T-helper 2 cell treated with Interferon-gamma antibody and Interleukin-4, amounts not matched to agents 5 μg/mL and 100 μg/mL, for 36 hours (primary cell): ENCODE data around the gene WSB2.
"Not testable (repeated sequence)": the region's sequence is repeated elsewhere in the genome, so short reads cannot be mapped to it uniquely, and the experiment has no call there.

ENCODE experiments used
- DNase-seq: peaks from one replicate; pipeline ENCODE4 v3.0.0; 2021; ENCODE audit warnings: low spot score
- H3K27ac Mint-ChIP-seq: one replicate; pipeline ENCODE4 v1.8.0; 2021; ENCODE audit warnings: mild to moderate bottlenecking, mixed read lengths
- H3K27me3 Mint-ChIP-seq: one replicate; pipeline ENCODE4 v1.8.0; 2021; ENCODE audit warnings: low read depth, mixed read lengths
- H3K36me3 Mint-ChIP-seq: one replicate; pipeline ENCODE4 v1.8.0; 2021; ENCODE audit warnings: low read depth, mixed read lengths
- H3K4me1 Mint-ChIP-seq: one replicate; pipeline ENCODE4 v1.8.0; 2021; ENCODE audit warnings: low read depth, mixed read lengths
- H3K4me3 Mint-ChIP-seq: one replicate; pipeline ENCODE4 v1.8.0; 2022; ENCODE audit warnings: mild to moderate bottlenecking, moderate library complexity, mixed read lengths
- H3K9me3 Mint-ChIP-seq: one replicate; pipeline ENCODE4 v1.8.0; 2021; ENCODE audit warnings: mixed read lengths

The WSB2 gene

DNA sequence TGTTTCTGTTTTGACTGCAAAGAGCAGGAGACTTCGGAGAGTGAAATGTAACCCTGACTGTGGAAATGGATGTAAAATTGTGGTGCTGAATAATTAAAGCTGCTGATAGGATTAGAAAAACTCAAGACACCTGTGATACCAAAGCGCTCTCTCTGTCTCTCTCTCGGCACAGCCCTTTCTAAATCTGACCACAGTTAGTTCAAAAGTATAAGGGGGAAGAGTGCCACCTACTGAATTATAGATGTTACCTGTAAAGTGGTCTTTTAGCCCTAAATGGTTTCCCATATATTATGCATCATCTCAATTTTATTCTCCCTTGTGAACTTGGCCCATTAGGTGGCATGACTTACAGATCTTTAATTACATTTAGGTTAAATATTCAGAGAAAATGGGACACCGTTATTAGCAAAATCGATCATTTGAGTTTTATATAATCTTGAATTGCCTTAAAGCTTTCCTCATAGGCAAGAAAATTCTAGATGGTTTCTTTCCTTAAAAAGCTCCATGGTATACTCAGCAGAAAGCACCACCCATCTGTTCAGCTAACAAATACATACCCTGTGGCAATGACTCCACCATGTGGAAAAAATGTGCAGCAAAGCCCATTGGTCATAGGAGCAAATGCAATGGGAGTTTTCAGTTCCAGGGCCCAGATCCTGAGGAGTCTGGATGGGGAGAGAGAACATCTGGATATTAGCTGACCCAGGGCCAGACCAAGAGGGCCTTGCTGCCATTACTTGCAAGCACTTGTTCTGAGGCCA is 26.4 kb downstream of the WSB2 start:
- Mint-ChIP-seq H3K27ac (peak overlapping the region; percentile 85), H3K27me3 (no peaks in the 10 kb centered on the region), H3K4me3 (peak overlapping the region; percentile 12), H3K9me3 (no peaks in the 10 kb centered on the region), H3K36me3 (peaks cover 81% of the 10 kb centered on the region), H3K4me1 (peaks cover 25% of the 10 kb centered on the region)
- no peak for DNase-seq

DNA sequence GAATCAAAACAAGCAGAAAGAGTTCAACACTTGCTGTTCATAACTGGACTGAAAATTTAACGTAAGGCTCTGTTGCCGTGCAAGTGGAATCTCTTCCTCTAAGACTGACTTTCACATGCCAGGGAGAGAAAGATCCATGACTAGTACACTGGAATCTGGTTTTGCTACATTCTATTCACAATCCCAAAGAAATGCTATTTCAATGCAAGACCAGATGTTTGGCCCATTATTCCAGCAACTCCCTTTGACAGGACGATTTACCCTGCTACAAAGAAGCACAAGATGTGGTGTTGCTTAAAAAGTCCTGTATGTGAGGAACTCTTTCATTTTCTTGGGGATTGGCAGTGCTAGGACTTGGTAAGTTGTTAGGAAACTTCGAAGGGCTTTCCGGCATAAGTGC is 27.1 kb downstream of the WSB2 start:
- Mint-ChIP-seq H3K4me1 (peaks cover 25% of the 10 kb centered on the region), H3K9me3 (no peaks in the 10 kb centered on the region), H3K4me3 (no peak overlapping the region), H3K27ac (no peak overlapping the region), H3K27me3 (no peaks in the 10 kb centered on the region), H3K36me3 (peaks cover 80% of the 10 kb centered on the region)
- no peak for DNase-seq

DNA sequence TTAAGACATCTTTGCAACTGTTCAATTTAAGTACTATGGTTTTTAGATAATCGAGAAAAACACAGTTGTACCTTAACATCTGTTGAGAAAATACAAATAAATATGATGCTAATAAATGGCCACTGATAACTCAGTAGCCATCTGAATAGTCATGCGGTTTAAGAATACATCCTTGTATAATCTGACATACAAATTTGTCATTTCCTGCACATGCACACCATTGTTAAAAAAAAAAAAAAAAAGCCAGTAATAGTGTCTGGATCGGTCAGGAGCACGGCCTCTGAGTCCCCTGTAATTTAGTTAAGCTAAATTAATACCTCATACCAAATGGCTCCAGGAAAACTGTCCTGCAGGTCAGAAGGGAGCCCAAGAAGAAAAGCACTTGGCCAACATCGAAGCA is 27.7 kb downstream of the WSB2 start:
- no peak overlapping the region for H3K27ac Mint-ChIP-seq
- peaks cover 80% of the 10 kb centered on the region for H3K36me3 Mint-ChIP-seq
- no peaks in the 10 kb centered on the region for H3K9me3 Mint-ChIP-seq
- H3K4me1 Mint-ChIP-seq = peaks cover 25% of the 10 kb centered on the region
- no peak for DNase-seq
- H3K27me3 Mint-ChIP-seq = no peaks in the 10 kb centered on the region
- no peak overlapping the region for H3K4me3 Mint-ChIP-seq

DNA sequence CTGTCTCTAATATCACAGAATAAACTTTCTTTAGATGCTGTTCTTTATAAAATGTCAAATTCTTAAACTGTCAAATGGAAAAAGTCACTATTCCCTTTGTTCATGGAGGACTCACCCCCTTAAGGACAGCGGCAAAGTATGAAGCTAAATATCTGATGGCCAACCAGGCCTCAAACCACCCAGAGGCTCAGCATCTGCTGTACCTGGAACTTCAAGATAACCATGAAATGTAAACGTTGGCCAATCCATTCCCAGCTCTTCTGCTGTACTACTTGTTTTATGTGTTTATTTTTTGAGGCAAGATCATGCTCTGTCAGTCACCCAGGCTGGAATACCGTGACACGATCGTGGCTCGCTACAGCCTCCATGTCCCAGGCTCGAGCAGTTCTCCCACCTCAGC is 28.8 kb downstream of the WSB2 start:
- no peak overlapping the region for H3K27ac Mint-ChIP-seq
- H3K36me3 Mint-ChIP-seq = peaks cover 80% of the 10 kb centered on the region
- no peak overlapping the region for H3K4me3 Mint-ChIP-seq
- H3K4me1 Mint-ChIP-seq = peaks cover 25% of the 10 kb centered on the region
- H3K27me3 Mint-ChIP-seq = no peaks in the 10 kb centered on the region
- no peak for DNase-seq
- no peaks in the 10 kb centered on the region for H3K9me3 Mint-ChIP-seq

DNA sequence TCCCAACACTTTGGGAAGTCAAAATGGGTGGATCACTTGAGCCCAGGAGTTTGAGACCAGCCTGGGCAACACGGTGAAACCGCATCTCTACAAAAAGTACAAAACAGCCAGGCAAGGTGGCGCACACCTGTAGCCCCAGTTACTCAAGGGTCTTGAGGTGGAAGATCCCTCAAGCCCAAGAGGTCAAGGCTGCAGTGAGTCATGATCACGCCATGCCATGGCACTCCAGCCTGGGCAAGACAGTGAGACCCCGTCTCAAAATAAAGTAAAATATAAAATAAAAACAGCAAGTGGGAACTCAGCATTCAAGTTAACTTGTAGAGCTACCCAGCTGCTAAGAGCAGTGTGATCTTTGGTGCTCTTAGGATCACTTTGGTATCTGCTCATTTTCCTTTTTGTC is 31.8 kb downstream of the WSB2 start:
- no peak for DNase-seq
- Mint-ChIP-seq H3K27ac (no peak overlapping the region), H3K4me1 (peaks cover 4% of the 10 kb centered on the region), H3K27me3 (no peaks in the 10 kb centered on the region), H3K9me3 (no peaks in the 10 kb centered on the region), H3K36me3 (peaks cover 69% of the 10 kb centered on the region), H3K4me3 (no peak overlapping the region)

DNA sequence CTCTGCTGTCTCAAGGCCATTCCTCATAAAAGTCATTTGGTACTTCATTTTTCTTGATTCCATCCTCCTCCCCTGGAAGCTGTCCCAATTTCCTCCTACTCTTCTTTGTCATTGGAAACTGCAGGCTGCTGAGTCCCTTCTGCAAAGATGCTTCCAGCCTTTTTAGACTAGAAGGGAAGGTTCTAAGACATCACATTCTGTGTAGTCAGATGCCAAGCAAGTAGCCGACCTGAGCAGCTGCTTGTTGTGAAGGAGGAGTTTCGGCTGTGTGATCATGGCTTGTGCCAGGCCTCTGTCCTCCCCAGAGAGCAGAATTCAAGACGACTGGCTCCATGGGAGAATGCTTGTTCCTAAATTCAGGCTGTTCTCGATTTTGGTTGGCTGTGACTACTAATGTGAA is 35.8 kb downstream of the WSB2 start:
- H3K27ac Mint-ChIP-seq = no peak overlapping the region
- H3K36me3 Mint-ChIP-seq = peaks cover 69% of the 10 kb centered on the region
- peaks cover 4% of the 10 kb centered on the region for H3K4me1 Mint-ChIP-seq
- H3K9me3 Mint-ChIP-seq = no peaks in the 10 kb centered on the region
- no peak for DNase-seq
- H3K27me3 Mint-ChIP-seq = no peaks in the 10 kb centered on the region
- H3K4me3 Mint-ChIP-seq = no peak overlapping the region

DNA sequence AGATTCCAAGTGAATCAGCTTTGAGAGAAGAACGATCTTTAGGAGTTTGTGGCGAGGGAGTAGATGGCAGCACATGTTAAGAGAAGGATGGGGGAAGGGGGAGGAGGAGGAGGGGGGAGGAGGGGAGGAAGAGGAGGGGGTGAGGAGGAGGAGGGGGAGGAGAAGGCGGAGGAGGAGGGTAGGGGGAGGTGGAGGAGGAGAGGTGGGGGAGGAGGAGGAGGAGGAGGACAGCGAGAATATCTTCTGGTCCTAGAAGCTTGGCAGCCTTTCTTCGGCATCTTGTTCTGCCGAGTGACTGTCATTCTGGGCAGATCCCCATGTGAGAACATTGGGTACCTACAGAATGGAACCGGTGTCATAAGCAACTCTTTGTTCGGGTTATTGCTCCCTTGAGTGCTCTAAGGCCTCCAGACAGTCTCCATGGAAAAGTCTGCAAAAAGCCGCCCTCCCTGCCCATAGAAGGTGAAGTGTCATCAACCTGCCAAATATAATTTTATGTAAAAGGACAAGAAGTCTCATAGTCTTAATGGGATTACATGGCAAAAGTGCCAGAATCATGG is 37.6 kb downstream of the WSB2 start:
- H3K27ac Mint-ChIP-seq = no peak overlapping the region
- no peak overlapping the region for H3K4me3 Mint-ChIP-seq

DNA sequence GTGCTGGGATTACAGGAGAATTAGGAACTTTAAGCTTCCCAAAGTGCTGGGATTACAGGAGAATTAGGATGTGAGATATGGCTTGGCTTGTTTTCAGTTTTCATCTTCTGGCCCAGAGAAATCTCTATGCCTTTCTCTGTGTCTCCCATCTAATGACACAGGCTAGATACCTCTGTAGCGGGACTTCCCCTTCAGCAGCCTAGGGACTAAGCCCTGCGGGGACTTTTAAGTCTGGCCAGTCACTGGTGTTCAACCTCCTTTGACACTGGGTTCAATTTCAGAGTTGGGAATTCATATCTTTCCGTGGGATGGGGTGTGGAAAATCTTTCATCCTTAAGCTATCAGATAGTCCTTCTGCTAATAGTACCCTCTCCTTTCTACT is 38.3 kb downstream of the WSB2 start:
- no peak overlapping the region for H3K4me3 Mint-ChIP-seq
- peaks cover 62% of the 10 kb centered on the region for H3K36me3 Mint-ChIP-seq
- H3K27me3 Mint-ChIP-seq = no peaks in the 10 kb centered on the region
- no peak for DNase-seq
- H3K9me3 Mint-ChIP-seq = no peaks in the 10 kb centered on the region
- H3K27ac Mint-ChIP-seq = no peak overlapping the region
- peaks cover 16% of the 10 kb centered on the region for H3K4me1 Mint-ChIP-seq

More for the DNA sequence above, 37.6 kb downstream of the WSB2 start:
- DNase-seq = no peak
- H3K9me3 Mint-ChIP-seq = no peaks in the 10 kb centered on the region
- peaks cover 10% of the 10 kb centered on the region for H3K4me1 Mint-ChIP-seq
- H3K36me3 Mint-ChIP-seq = peaks cover 63% of the 10 kb centered on the region
- H3K27me3 Mint-ChIP-seq = no peaks in the 10 kb centered on the region

DNA sequence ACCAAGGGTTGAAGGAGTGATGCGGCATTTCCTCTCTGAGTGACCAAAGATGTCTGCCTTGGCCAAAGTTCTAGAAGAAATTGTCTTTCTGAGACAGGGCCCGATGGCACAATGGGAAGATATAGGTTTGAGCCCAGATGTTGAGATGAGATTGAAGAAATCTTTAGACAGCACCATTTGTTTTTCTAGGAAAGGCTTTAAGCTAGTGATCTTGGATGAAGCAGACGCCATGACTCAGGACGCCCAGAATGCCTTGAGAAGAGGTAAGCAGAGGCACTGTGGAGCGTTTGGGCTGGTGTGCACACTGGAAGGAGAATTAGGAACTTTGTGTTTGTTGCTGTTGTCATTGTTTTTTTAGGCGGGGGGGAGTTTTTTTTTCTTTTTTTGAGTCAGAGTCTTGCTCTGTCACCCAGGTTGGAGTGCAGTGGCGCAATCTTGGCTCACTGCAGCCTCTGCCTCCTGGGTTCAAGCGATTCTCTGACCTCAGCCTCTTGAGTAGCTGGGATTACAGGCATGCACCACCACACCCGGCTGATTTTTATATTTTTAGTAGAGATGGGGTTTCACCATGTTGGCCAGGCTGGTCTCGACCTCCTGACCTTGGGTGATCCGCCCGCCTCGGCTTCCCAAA is 38.8 kb downstream of the WSB2 start:
- not testable (repeated sequence) for H3K9me3 Mint-ChIP-seq, DNase-seq, H3K4me3 Mint-ChIP-seq, H3K27me3 Mint-ChIP-seq, H3K27ac Mint-ChIP-seq
- Mint-ChIP-seq H3K36me3 (peaks cover 61% of the 10 kb centered on the region), H3K4me1 (peaks cover 20% of the 10 kb centered on the region)

DNA sequence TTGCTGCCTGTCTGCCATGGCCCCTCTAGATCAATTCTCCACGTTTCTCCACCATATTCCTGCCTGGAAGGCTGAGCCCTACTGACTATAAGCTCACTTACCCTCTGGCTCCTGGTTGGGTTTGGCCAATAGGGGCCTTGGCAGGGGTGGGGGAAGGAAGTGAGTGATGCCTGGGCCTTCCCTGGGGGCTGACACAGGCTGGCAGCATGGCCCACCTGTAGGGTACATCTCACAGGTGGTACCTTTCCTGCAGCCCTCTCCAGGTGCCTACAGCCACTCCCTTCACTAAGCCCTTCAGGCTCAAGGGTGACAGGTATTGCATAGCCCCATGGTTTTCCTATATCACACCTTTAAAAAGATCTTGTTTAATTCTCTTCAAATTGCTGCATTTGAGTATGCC is 40.9 kb downstream of the WSB2 start:
- no peak overlapping the region for H3K27ac Mint-ChIP-seq
- peaks cover 50% of the 10 kb centered on the region for H3K36me3 Mint-ChIP-seq
- DNase-seq = no peak
- H3K27me3 Mint-ChIP-seq = peaks cover 3% of the 10 kb centered on the region
- H3K9me3 Mint-ChIP-seq = no peaks in the 10 kb centered on the region
- H3K4me1 Mint-ChIP-seq = peaks cover 26% of the 10 kb centered on the region
- H3K4me3 Mint-ChIP-seq = no peak overlapping the region

DNA sequence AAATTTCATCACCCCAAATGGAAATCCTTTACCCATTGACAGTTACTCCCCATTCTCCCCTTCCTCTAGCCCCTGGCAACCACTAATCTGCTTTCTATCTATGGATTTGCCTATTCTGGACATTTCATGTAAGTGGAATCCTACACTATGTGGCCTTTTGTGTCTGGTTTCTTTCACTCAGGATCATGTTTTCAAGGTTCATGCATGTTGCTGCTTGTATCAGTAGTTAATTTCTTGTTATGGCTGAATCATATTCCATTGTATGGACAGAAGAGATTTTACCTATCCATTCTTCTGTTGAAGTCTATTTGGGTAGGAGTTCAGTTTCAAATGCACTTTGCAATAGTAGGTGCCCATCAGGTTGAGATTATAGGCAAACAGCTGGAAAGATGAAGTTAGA is 43.1 kb downstream of the WSB2 start:
- Mint-ChIP-seq H3K27me3 (peaks cover 8% of the 10 kb centered on the region), H3K36me3 (peaks cover 39% of the 10 kb centered on the region), H3K27ac (peak overlapping the region; percentile 40), H3K4me1 (peaks cover 26% of the 10 kb centered on the region), H3K4me3 (peak overlapping the region; percentile 98), H3K9me3 (no peaks in the 10 kb centered on the region)
- DNase-seq = no peak

DNA sequence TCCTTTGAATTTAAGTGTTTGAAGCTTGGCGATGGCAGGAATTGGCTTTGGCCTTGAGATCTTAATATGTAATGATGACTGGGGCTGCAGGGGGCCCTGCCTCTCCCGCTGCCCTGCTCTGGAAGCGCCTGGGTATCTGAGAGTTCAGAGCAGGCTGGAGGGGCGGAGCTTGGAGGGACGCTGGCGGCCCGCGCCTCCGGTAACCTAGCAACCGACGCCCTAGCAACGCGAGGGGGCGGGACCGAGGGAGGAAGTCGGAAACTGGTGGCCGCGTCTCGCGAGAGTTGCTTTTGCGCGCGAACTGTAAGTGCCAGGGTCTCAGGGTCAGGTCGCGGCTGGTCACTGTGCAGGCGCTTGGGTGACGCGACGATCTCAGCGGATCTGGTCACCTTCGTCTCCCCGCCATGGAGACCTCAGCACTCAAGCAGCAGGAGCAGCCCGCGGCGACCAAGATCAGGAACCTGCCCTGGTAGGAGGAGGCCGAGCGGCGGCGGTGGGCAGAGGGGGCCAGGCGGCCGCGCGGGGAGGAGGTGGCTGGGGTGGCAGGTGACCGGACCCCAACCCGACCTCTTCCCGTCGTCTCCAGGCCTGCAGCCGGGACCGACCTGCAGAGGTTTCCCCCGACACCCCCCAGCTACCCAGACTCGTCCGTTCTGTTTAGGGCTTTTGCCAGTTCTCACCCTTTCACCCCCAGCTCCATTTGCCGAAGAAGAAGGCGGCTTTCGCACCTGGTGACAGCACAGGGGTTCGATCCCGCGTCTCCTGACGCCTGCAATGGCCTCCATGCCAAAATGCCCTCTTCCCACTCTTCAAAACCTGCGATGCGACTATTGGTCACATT is 44.3 kb downstream of the WSB2 start, which contains the start of gene RFC5:
RFC5 (plus strand) TSS at position 280 of the 841 bp plus-strand sequence; CDS start at position 405, 125 bp downstream.
- peaks cover 8% of the 10 kb centered on the region for H3K27me3 Mint-ChIP-seq
- peaks cover 24% of the 10 kb centered on the region for H3K4me1 Mint-ChIP-seq
- no peaks in the 10 kb centered on the region for H3K9me3 Mint-ChIP-seq
- H3K4me3 Mint-ChIP-seq = peak within 1 kb of the TSS; percentile 98
- H3K27ac Mint-ChIP-seq = peak within 1 kb of the TSS; percentile 92
- peak; percentile 96 for DNase-seq
- H3K36me3 Mint-ChIP-seq = peaks cover 30% of the 10 kb centered on the region

DNA sequence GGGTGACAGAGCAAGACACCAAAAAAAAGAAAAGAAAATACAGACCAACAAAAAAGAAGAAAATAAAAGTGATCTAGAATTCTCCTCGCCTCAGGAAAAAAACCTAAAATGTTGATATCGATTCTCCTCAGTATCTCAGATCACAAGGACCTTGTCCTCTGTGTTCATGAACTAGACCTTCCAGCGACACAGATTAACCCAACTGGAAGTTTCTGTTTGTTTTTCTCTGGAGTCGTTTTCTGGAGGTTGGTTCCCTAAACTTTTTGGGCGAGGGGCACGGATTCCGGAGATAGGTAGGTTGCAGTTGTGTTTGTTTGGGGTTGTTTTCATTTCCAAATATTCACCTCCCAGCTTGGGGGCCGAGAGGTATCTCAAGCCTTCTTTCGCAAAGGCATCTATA is 45.0 kb downstream of the WSB2 start:
- Mint-ChIP-seq H3K9me3 (no peaks in the 10 kb centered on the region), H3K27me3 (peaks cover 8% of the 10 kb centered on the region), H3K4me3 (peak overlapping the region; percentile 98), H3K4me1 (peaks cover 24% of the 10 kb centered on the region), H3K36me3 (peaks cover 25% of the 10 kb centered on the region), H3K27ac (no peak overlapping the region)
- DNase-seq = no peak

DNA sequence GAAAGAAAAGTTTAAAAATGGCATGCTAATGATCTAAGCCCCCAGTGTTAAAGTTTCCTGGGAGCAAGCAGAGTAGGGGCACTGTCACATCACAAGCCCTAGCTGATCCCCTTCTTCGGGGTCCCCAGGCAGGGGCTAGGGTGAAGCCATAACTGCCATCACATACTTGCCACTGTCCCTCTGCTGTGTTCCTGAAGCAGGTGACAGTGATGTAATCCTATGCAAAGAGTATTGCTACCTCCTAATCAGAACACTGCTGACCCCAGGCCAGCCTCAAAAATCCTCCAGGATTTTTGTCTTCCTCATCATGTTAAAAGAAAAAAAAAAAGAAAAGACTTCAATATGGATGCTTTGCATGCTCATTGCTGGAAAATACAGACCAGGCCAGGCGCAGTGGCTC is 45.7 kb downstream of the WSB2 start:
- DNase-seq = no peak
- Mint-ChIP-seq H3K27me3 (peaks cover 8% of the 10 kb centered on the region), H3K27ac (no peak overlapping the region), H3K36me3 (peaks cover 18% of the 10 kb centered on the region), H3K9me3 (no peaks in the 10 kb centered on the region), H3K4me3 (peak overlapping the region; percentile 3), H3K4me1 (peaks cover 21% of the 10 kb centered on the region)
